Cardiac ventricle fibroblast (primary cell): ENCODE data around the gene PERP. TPM values are rescaled to one million over a fixed set of nuclear protein-coding genes. Genes with fewer than 3 reads are reported as not detected.

Source experiments
- total RNA-seq: library from RNA; depleted of rRNA; stranded (reverse); fragments of >200 nt; gene quantifications from 2 replicates; pipeline ENCODE4 v1.2.3, GENCODE V29; 2015

PERP gene
- 5.2 and 6.6 TPM in 2 replicates for total RNA-seq

DNA sequence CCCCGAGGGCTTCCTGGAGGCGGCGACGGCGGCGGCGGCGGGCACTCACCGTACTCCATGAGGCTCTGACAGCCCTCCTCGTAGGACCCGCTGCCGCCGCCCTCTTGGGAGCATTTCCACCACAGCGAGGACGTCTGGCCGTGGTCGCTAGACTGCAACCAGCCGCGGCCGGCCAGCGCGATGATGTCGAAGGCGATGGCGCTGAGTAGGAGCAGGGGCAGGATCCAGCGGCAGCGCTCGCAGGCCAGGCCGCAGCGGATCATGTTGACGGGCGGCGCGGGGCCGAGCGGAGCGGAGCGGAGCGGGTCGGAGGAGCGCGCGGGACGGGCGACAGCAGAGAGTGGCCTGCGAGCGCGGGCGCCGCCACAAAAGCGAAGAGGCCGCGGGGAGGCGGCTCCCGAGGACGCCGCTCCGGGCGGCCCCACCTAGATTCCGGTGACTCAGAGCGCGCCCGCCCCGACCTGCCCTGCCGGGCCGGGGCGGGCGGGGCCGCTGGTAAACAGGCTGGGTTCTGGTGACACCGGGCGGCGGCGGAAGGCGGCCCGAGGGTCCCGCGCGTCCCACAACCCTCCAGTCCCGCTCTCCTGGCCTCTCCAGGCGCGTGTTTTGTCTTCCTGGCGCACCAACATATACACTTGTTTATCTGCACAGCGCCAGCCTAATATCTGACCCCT lies at the start of gene PERP:
Gene PERP, minus strand, starts transcription at position 342 of the 674 bp plus-strand sequence. Its CDS starts 79 bp downstream, at position 263.

Other genes with a start within 250 kb of the PERP start
- gene TNFAIP3, start 240.2 kb downstream of the PERP start, total RNA-seq = 4.7 and 7.6 TPM in 2 replicates
- gene ARFGEF3, start 54.5 kb upstream of the PERP start, total RNA-seq = 0.05 and 0.06 TPM in 2 replicates
- gene PBOV1, start 111.1 kb upstream of the PERP start, total RNA-seq = not detected in 2 replicates